Keratinocyte (primary cell): ENCODE measurements around the gene SLC49A4. TPM values are rescaled to one million over a fixed set of nuclear protein-coding genes. Genes with fewer than 3 reads are reported as not detected.

Experiments
- DNase-seq: peaks from one replicate; pipeline ENCODE4 v3.0.0-alpha.2; 2011; ENCODE audit warnings: low read depth, missing footprints, low spot score
- FAIRE-seq: peaks from 2 replicates; lab custom pipeline; 2011; peaks lifted over from hg19 to GRCh38; lab: Jason Lieb, UNC
- H2AFZ ChIP-seq: 2 replicates; pipeline ENCODE4 v1.6.0; 2012; ENCODE audit warnings: low read length, control low read depth, inconsistent platforms; ENCODE audit not compliant: control insufficient read depth
- H3K27ac ChIP-seq: 2 replicates; pipeline ENCODE4 v1.5.1; 2011; ENCODE audit warnings: low read length; ENCODE audit not compliant: control insufficient read depth, insufficient read depth
- H3K27me3 ChIP-seq: 3 replicates; pipeline ENCODE4 v1.6.0; 2011; ENCODE audit warnings: low read length; ENCODE audit not compliant: control insufficient read depth, insufficient read depth; ENCODE audit errors: extremely low read depth
- H3K36me3 ChIP-seq, 2 experiments: 2 replicates in 1 of 2; 3 replicates in 1 of 2; pipeline ENCODE4 v1.5.1; 2011; ENCODE audit warnings: low read length in 2 of 2, mild to moderate bottlenecking in 1 of 2; ENCODE audit not compliant: control insufficient read depth in 2 of 2, insufficient read depth in 2 of 2; ENCODE audit errors: extremely low read depth in 1 of 2
- H3K4me1 ChIP-seq: 3 replicates; pipeline ENCODE4 v1.5.1; 2011; ENCODE audit warnings: low read length; ENCODE audit not compliant: control insufficient read depth, insufficient read depth; ENCODE audit errors: extremely low read depth
- H3K4me2 ChIP-seq: 3 replicates; pipeline ENCODE4 v1.6.0; 2011; ENCODE audit warnings: low read depth, low read length; ENCODE audit not compliant: control insufficient read depth, insufficient read depth; ENCODE audit errors: extremely low read depth
- H3K4me3 ChIP-seq, 3 experiments: fragments of 200-600 bp in 1 of 3; sonication (generic) in 1 of 3; 2 replicates in 2 of 3; 3 replicates in 1 of 3; pipeline ENCODE4 v1.5.1; 2011 to 2016; ENCODE audit warnings: low read length in 3 of 3, mild to moderate bottlenecking in 3 of 3, control low read depth in 2 of 3, inconsistent platforms in 1 of 3, low read depth in 1 of 3, mixed read lengths in 1 of 3, mixed run types in 1 of 3, moderate library complexity in 1 of 3; ENCODE audit not compliant: control insufficient read depth in 2 of 3, insufficient read depth in 2 of 3; ENCODE audit errors: extremely low read depth in 1 of 3
- H3K79me2 ChIP-seq: 2 replicates; pipeline ENCODE4 v1.6.0; 2012; ENCODE audit warnings: low read length; ENCODE audit not compliant: control insufficient read depth, insufficient read depth
- H3K9ac ChIP-seq: 3 replicates; pipeline ENCODE4 v1.6.0; 2011; ENCODE audit warnings: low read length; ENCODE audit not compliant: control insufficient read depth, insufficient read depth; ENCODE audit errors: extremely low read depth
- H3K9me1 ChIP-seq: 3 replicates; pipeline ENCODE4 v1.6.0; 2011; ENCODE audit warnings: low read length; ENCODE audit not compliant: control insufficient read depth, insufficient read depth; ENCODE audit errors: extremely low read depth
- H3K9me3 ChIP-seq: 2 replicates; pipeline ENCODE4 v1.5.1; 2012; ENCODE audit warnings: low read depth, low read length; ENCODE audit not compliant: control insufficient read depth
- H4K20me1 ChIP-seq: 3 replicates; pipeline ENCODE4 v1.6.0; 2011; ENCODE audit warnings: low read length; ENCODE audit not compliant: control insufficient read depth, insufficient read depth; ENCODE audit errors: extremely low read depth
- CTCF ChIP-seq, 3 experiments: IDR thresholded peaks in 1 of 3; conservative IDR thresholded peaks in 1 of 3; optimal IDR thresholded peaks in 1 of 3; 2 replicates in 2 of 3; 3 replicates in 1 of 3; pipeline versions ENCODE3 to v1.5.1; 2011; ENCODE audit warnings: low read length in 3 of 3, mild to moderate bottlenecking in 3 of 3, moderate library complexity in 2 of 3, control low read depth in 1 of 3, inconsistent platforms in 1 of 3; ENCODE audit not compliant: insufficient read depth in 2 of 3; ENCODE audit errors: extremely low read depth in 1 of 3
- EZH2 ChIP-seq: IDR thresholded peaks from one replicate; pipeline ENCODE4 v1.6.1; 2012; ENCODE audit warnings: inconsistent platforms, mild to moderate bottlenecking, low read length, moderate library complexity
- dilution Hi-C: fragments of 300-500 bp; cut with MboI; formaldehyde crosslinking; loops from one replicate; pipeline ENCODE4 v1.7.0; 2020; ENCODE audit warnings: low sequenced_read_pairs; ENCODE audit not compliant: extremely low pct_ligation_motif_present
- polyA plus RNA-seq, 5 experiments: library from polyadenylated mRNA; depleted of rRNA in 3 of 5; stranded (reverse) in 3 of 5; stranded (forward) in 1 of 5; unstranded in 1 of 5; fragments of >200 nt; gene quantifications; 1 replicate in 1 of 5; 2 replicates in 3 of 5; 3 replicates in 1 of 5; pipeline versions ENCODE4 v1.2.1 to v1.2.3, GENCODE V29; 2011 to 2012; ENCODE audit warnings: missing spikeins in 2 of 5, low read depth in 1 of 5, low replicate concordance in 1 of 5

SLC49A4 gene
- polyA plus RNA-seq, 1 donor (not counting 4 experiments of a cell fraction or from before 2014, with no cell fraction given) = 18.2 TPM

- no peaks in the 10 kb centered on the region for H3K27me3 ChIP-seq
- no peaks in the 10 kb centered on the region for H3K9me3 ChIP-seq
- no peak overlapping the region for H3K4me2 ChIP-seq
- no peaks in the 10 kb centered on the region for H3K4me1 ChIP-seq
- dilution Hi-C loops = no loop called here
- FAIRE-seq = no peak
- TF ChIP-seq EZH2 (no peak), CTCF (optimal IDR thresholded peaks at IDR 0.05 in 1 of 3, IDR thresholded peaks at IDR 0.05 in 1 of 3, conservative IDR thresholded peaks at IDR 0.05 in 1 of 3; ENCODE audit: extremely low read depth in 1 of 3, insufficient read depth in 2 of 3, low read length in 3 of 3) (no peak)
- no peak overlapping the region for H3K9ac ChIP-seq
- H4K20me1 ChIP-seq = no peaks in the 10 kb centered on the region
- H3K4me3 ChIP-seq = no peak overlapping the region
- H3K79me2 ChIP-seq = no peaks in the 10 kb centered on the region
- DNase-seq = no peak
- peaks cover 0 to 2% of the 10 kb centered on the region in 2 experiments for H3K36me3 ChIP-seq
- H3K27ac ChIP-seq = no peak overlapping the region
- no peak overlapping the region for H2AFZ ChIP-seq
- no peaks in the 10 kb centered on the region for H3K9me1 ChIP-seq
These were observed 62.1 kb downstream of the SLC49A4 start for GRCh38 chr3:122857019-122857418.

GRCh38 chr3:122858373-122858772 is 63.5 kb downstream of the SLC49A4 start:
- TF ChIP-seq EZH2 = no peak
- TF ChIP-seq CTCF (optimal IDR thresholded peaks at IDR 0.05 in 1 of 3, IDR thresholded peaks at IDR 0.05 in 1 of 3, conservative IDR thresholded peaks at IDR 0.05 in 1 of 3; ENCODE audit: extremely low read depth in 1 of 3, insufficient read depth in 2 of 3, low read length in 3 of 3) = peak in 2 of 3 experiments; percentile 8 to 45
- no peak for FAIRE-seq

More at GRCh38 chr3:122858373-122858772, 63.5 kb downstream of the SLC49A4 start:
- DNase-seq = no peak
- dilution Hi-C loops = no loop called here
- Histone ChIP-seq H3K79me2 (no peaks in the 10 kb centered on the region), H3K4me1 (no peaks in the 10 kb centered on the region), H3K4me3 (no peak overlapping the region), H3K4me2 (no peak overlapping the region), H2AFZ (no peak overlapping the region), H3K27ac (no peak overlapping the region), H3K27me3 (no peaks in the 10 kb centered on the region), H3K9me1 (no peaks in the 10 kb centered on the region), H3K9me3 (no peaks in the 10 kb centered on the region), H3K36me3 (peaks cover 0 to 3% of the 10 kb centered on the region in 2 experiments), H4K20me1 (no peaks in the 10 kb centered on the region), H3K9ac (no peak overlapping the region)
